SHP77 (cell line): ENCODE measurements around the gene ARMH4.

Source experiments
- DNase-seq, 2 experiments: peaks; one replicate each; lab custom pipeline; 2025; lab: John Stamatoyannopoulos, UW

Gene ARMH4

GRCh38 chr14:58152014-58152857 is at the start of gene ARMH4:
Gene ARMH4, minus strand, starts transcription at chr14:58152213. Its CDS starts 12,855 bp downstream, at chr14:58139358.
- DNase-seq = peak; percentile 81 to 97

GRCh38 chr14:58200846-58201245 is 48.8 kb upstream of the ARMH4 start:
- DNase-seq = no peak

- DNase-seq = peak in 1 of 2 experiments; percentile 7
Observed at GRCh38 chr14:58200480-58200841, 48.4 kb upstream of the ARMH4 start.

GRCh38 chr14:58199726-58200479 is 47.9 kb upstream of the ARMH4 start, which contains the start of gene ACTR10:
Gene ACTR10, plus strand, starts transcription at chr14:58200149. Its CDS starts 69 bp downstream, at chr14:58200218.
- DNase-seq = peak; percentile 87 to 94

GRCh38 chr14:58198086-58198485 is 46.1 kb upstream of the ARMH4 start:
- DNase-seq = no peak

- no peak for DNase-seq
Observed at GRCh38 chr14:58196198-58196597, 44.2 kb upstream of the ARMH4 start.

- no peak for DNase-seq
Observed at GRCh38 chr14:58193542-58193941, 41.5 kb upstream of the ARMH4 start.

- DNase-seq = peak in 1 of 2 experiments; percentile 15
Observed at GRCh38 chr14:58191763-58192601, 40.0 kb upstream of the ARMH4 start.

GRCh38 chr14:58189176-58189575 is 37.2 kb upstream of the ARMH4 start:
- no peak for DNase-seq

- DNase-seq = no peak
Observed at GRCh38 chr14:58177125-58177524, 25.1 kb upstream of the ARMH4 start.

- DNase-seq = peak; percentile 90 to 94
Observed at GRCh38 chr14:58171090-58171489, 19.1 kb upstream of the ARMH4 start.

GRCh38 chr14:58167891-58168290 is 15.9 kb upstream of the ARMH4 start:
- DNase-seq = no peak

GRCh38 chr14:58167057-58167456 is 15.0 kb upstream of the ARMH4 start:
- no peak for DNase-seq

- DNase-seq = peak; percentile 75 to 79
Observed at GRCh38 chr14:58166005-58166983, 14.3 kb upstream of the ARMH4 start.

- no peak for DNase-seq
Observed at GRCh38 chr14:58160561-58160960, 8.5 kb upstream of the ARMH4 start.

- peak; percentile 10 to 21 for DNase-seq
Observed at GRCh38 chr14:58151133-58152013, 640 bp downstream of the ARMH4 start.

GRCh38 chr14:58150243-58150805 is 1.7 kb downstream of the ARMH4 start:
- no peak for DNase-seq

- no peak for DNase-seq
Observed at GRCh38 chr14:58149196-58149595, 2.8 kb downstream of the ARMH4 start.

GRCh38 chr14:58146399-58146798 is 5.6 kb downstream of the ARMH4 start:
- DNase-seq = no peak
